Measurements from ENCODE around the gene VSTM4. TPM values are rescaled to one million over a fixed set of nuclear protein-coding genes. Genes with fewer than 3 reads are reported as not detected.

VSTM4 gene
- total RNA-seq, 1 donor from 2014 or later: 21.1 TPM

DNA sequence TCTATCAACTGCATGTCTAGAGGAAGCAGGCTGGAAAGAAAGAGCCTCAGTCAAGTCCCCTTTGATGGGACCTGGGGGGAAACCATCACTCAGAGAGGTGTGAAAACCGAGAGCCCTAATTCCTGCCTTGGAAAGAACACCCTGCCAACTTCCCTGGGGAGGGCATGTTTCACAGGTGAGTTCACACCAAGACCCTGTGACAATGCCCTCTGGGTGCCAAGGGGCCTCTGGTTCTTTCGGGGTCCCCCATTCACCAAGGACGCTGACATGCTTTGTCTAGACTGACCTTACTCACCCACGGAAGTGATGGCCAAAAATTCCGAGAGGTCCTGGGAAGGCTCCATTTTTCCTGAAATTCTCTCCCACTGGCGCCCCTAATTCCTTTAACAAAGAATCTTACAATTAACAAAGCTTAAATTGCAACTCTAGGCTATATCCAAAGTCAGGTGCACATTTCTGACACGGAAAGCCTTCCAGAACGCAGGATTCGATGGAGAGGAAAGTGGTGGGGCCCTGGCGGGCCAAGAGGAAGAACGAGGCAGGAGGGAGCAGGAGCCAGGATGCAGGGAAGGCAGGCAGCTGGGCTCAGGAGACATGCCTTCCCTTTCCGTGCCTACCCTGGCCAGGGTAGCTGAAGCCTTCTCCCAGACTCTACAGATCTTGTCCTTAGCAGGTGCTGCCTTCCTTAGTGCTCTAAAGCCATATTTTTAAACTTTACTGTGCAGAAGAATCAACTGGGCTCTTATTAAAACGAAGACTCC is 23.7 kb downstream of the VSTM4 start:
- intact Hi-C loops (cut with micrococcal nuclease): no loop called here
- TF ChIP-seq, protein P1, sequence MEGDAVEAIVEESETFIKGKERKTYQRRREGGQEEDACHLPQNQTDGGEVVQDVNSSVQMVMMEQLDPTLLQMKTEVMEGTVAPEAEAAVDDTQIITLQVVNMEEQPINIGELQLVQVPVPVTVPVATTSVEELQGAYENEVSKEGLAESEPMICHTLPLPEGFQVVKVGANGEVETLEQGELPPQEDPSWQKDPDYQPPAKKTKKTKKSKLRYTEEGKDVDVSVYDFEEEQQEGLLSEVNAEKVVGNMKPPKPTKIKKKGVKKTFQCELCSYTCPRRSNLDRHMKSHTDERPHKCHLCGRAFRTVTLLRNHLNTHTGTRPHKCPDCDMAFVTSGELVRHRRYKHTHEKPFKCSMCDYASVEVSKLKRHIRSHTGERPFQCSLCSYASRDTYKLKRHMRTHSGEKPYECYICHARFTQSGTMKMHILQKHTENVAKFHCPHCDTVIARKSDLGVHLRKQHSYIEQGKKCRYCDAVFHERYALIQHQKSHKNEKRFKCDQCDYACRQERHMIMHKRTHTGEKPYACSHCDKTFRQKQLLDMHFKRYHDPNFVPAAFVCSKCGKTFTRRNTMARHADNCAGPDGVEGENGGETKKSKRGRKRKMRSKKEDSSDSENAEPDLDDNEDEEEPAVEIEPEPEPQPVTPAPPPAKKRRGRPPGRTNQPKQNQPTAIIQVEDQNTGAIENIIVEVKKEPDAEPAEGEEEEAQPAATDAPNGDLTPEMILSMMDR (IDR thresholded peaks at IDR 0.05; ENCODE audit: borderline replicate concordance): no peak
- peaks cover 75% of the 10 kb centered on the region for H3K4me1 ChIP-seq

DNA sequence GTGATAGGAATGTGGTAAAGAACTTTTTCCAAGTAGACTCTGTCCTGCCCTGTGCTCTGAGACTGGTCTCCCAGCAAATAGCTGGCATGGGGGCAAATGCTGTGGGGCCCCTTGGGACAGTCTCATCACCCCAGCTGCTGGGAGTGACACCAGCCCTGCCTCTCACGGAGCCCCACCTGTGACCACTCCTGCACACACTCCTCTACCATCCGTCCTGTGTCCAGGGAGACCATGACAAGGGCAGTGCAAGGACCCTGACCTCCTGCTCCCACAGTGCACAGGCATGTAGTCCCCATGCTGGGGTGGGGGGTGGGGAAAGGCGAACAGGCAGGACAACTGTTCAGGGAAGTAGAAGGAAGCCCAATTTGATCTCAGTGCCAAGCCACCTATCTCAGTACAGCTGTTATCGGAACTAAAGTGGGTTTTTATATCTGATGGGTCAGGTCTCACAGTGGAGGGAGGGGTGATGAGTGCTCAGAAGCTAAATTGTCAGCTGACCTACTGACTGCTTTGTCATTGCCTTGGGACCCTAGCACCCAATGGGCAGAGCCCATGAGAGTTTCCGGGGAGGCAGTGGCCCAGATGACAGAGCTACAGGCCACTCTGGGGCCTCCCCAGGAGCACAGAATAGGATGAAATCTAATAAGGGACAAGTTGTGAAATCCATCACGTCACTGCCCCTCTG is 24.5 kb downstream of the VSTM4 start:
- peaks cover 69% of the 10 kb centered on the region for H3K4me1 ChIP-seq
- H3K27me3 ChIP-seq (ENCODE audit: low read depth): no peaks in the 10 kb centered on the region
- DNase-seq: no peak
- H3K36me3 ChIP-seq: peaks cover 7% of the 10 kb centered on the region
- intact Hi-C loops (cut with micrococcal nuclease): no loop called here
- peak overlapping the region; percentile 45 for H3K27ac ChIP-seq (replicated peaks)
- no peak overlapping the region for H3K4me3 ChIP-seq
- TF ChIP-seq, protein P1 (IDR thresholded peaks at IDR 0.05; ENCODE audit: borderline replicate concordance): no peak
- H3K9me3 ChIP-seq (replicated peaks): peaks cover 16% of the 10 kb centered on the region

More for the DNA sequence above, 23.7 kb downstream of the VSTM4 start:
- Histone ChIP-seq H3K27ac (replicated peaks) (no peak overlapping the region), H3K36me3 (peaks cover 3% of the 10 kb centered on the region), H3K4me3 (no peak overlapping the region), H3K9me3 (replicated peaks) (peaks cover 9% of the 10 kb centered on the region), H3K27me3 (ENCODE audit: low read depth) (no peaks in the 10 kb centered on the region)
- DNase-seq: no peak

DNA sequence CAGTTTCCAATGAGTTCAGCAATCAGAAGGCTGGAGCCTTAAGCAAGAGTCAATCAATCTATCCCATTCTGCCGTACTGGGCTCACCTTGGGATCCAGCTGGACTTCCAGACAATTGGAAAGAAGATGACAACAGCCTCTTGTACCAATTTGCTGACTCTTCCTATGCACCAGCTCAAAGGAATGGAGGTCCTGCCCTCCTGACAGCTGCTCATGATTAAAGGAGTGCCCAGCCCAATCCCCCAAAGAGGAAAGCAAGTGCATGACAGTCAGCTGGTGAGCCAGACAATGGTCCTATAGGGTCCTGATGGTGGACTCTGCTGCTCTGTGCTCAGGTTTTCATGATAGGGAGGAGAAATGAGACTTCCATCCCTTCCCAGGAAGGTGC is 25.1 kb downstream of the VSTM4 start:
- H3K4me3 ChIP-seq: no peak overlapping the region
- intact Hi-C loops (cut with micrococcal nuclease): no loop called here
- H3K36me3 ChIP-seq: peaks cover 7% of the 10 kb centered on the region
- H3K4me1 ChIP-seq: peaks cover 63% of the 10 kb centered on the region
- TF ChIP-seq, protein P1 (IDR thresholded peaks at IDR 0.05; ENCODE audit: borderline replicate concordance): no peak
- DNase-seq: no peak
- H3K9me3 ChIP-seq (replicated peaks): peaks cover 16% of the 10 kb centered on the region
- no peaks in the 10 kb centered on the region for H3K27me3 ChIP-seq (ENCODE audit: low read depth)
- peak overlapping the region; percentile 45 for H3K27ac ChIP-seq (replicated peaks)

DNA sequence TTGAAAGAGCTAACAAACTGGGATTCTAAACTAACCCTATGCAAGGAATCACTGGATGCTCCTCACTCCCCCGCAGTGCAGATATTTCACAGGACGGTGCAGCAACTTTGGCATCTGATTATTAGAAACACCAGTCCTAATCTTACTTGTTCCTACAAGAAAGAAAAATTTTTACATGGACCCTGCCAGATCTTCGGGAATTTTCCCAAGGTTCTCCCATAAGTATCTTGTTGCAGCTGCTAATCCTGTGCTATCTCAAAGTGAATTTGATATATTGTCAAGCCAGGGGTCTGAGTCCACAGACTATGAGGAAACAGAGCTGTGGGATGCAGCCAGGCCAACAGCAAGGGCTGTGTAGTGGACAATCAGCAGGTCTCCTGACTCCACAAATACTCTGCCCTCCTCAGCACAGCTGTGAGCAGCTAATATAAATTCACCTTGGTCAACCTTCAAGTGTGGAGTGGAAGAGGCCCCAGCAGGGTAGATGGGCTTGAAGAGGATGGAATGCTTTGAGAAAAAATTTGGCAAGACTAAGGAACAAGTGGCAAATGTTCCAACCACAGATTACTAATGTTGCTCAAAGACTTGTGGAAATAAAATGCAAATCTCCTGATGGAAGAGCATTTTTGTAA is 25.6 kb downstream of the VSTM4 start:
- H3K27ac ChIP-seq (replicated peaks): peak overlapping the region; percentile 45
- H3K4me1 ChIP-seq: peaks cover 58% of the 10 kb centered on the region
- TF ChIP-seq, protein P1 (IDR thresholded peaks at IDR 0.05; ENCODE audit: borderline replicate concordance): no peak

DNA sequence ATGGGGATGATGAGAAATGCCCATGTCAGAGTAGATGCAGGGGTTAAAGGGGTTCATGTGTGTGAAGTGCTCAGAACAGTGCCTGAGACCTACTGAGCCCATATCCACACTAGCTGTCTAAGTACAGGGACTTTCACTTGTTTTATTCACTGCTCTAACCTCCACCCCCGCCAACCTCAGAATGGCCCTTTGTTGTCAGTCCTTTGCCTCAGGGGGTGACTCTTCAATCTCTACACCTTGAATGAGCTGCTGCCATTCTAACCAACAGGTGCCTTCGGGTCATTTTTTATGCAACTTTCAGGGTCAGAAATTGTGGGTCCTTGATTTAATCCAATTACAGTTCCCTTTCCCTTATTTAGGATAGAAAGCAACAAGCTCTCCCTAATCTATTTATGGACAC is 26.2 kb downstream of the VSTM4 start:
- Histone ChIP-seq H3K27ac (replicated peaks) (peak overlapping the region; percentile 45), H3K36me3 (peaks cover 7% of the 10 kb centered on the region), H3K4me1 (peaks cover 52% of the 10 kb centered on the region), H3K27me3 (ENCODE audit: low read depth) (no peaks in the 10 kb centered on the region), H3K4me3 (no peak overlapping the region), H3K9me3 (replicated peaks) (peaks cover 16% of the 10 kb centered on the region)
- DNase-seq: no peak
- intact Hi-C loops (cut with micrococcal nuclease): no loop called here
- TF ChIP-seq, protein P1 (IDR thresholded peaks at IDR 0.05; ENCODE audit: borderline replicate concordance): no peak

More for the DNA sequence above, 25.6 kb downstream of the VSTM4 start:
- Histone ChIP-seq H3K4me3 (no peak overlapping the region), H3K36me3 (peaks cover 7% of the 10 kb centered on the region), H3K27me3 (ENCODE audit: low read depth) (no peaks in the 10 kb centered on the region), H3K9me3 (replicated peaks) (peaks cover 16% of the 10 kb centered on the region)
- intact Hi-C loops (cut with micrococcal nuclease): no loop called here
- DNase-seq: no peak
